ENCODE results near the gene BEND3. TPM values are rescaled to one million over a fixed set of nuclear protein-coding genes. Genes with fewer than 3 reads are reported as not detected.
"Not testable (repeated sequence)": the region's sequence is repeated elsewhere in the genome, so short reads cannot be mapped to it uniquely, and the experiment has no call there.

The BEND3 gene
- total RNA-seq, 2 donors from 2014 or later, result 4.0 TPM

- Histone ChIP-seq H3K9me3 (no peaks in the 10 kb centered on the region), H3K27me3 (replicated peaks; ENCODE audit: insufficient read depth) (no peaks in the 10 kb centered on the region), H3K27ac (no peak overlapping the region), H3K4me1 (replicated peaks) (no peaks in the 10 kb centered on the region), H3K4me3 (no peak overlapping the region), H3K36me3 (no peaks in the 10 kb centered on the region)
- no peak for TF ChIP-seq POLR2A (IDR thresholded peaks at IDR 0.05)
- no peak for TF ChIP-seq POLR2AphosphoS5 (IDR thresholded peaks at IDR 0.05)
- no peak for TF ChIP-seq CTCF (IDR thresholded peaks at IDR 0.05)
- no peak for DNase-seq (ENCODE audit: low spot score)
- 86% methylated on average over 6 of the region's 6 CpGs for WGBS
- intact Hi-C loops (cut with DNase I), result no loop called here
Measured at GRCh38 chr6:107121266-107121665, 6.0 kb upstream of the BEND3 start.

GRCh38 chr6:107120404-107120803 is 5.1 kb upstream of the BEND3 start:
- Histone ChIP-seq H3K27ac (no peak overlapping the region), H3K9me3 (no peaks in the 10 kb centered on the region), H3K4me3 (no peak overlapping the region), H3K27me3 (replicated peaks; ENCODE audit: insufficient read depth) (no peaks in the 10 kb centered on the region), H3K36me3 (no peaks in the 10 kb centered on the region), H3K4me1 (replicated peaks) (no peaks in the 10 kb centered on the region)
- no peak for TF ChIP-seq POLR2A (IDR thresholded peaks at IDR 0.05)
- DNase-seq (ENCODE audit: low spot score), result no peak
- intact Hi-C loops (cut with DNase I), result no loop called here
- 94% methylated on average over 4 of the region's 4 CpGs for WGBS

GRCh38 chr6:107118976-107119375 is 3.7 kb upstream of the BEND3 start:
- no peak for TF ChIP-seq CTCF (IDR thresholded peaks at IDR 0.05)
- no peak for TF ChIP-seq POLR2A (IDR thresholded peaks at IDR 0.05)
- TF ChIP-seq POLR2AphosphoS5 (IDR thresholded peaks at IDR 0.05), result no peak
- DNase-seq (ENCODE audit: low spot score), result no peak
- intact Hi-C loops (cut with DNase I), result no loop called here
- Histone ChIP-seq H3K4me3 (no peak overlapping the region), H3K4me1 (replicated peaks) (no peaks in the 10 kb centered on the region), H3K9me3 (no peaks in the 10 kb centered on the region), H3K27me3 (replicated peaks; ENCODE audit: insufficient read depth) (no peaks in the 10 kb centered on the region), H3K27ac (no peak overlapping the region), H3K36me3 (no peaks in the 10 kb centered on the region)
- WGBS, result 79% methylated on average over 2 of the region's 2 CpGs

GRCh38 chr6:107118540-107118939 is 3.2 kb upstream of the BEND3 start:
- H3K27ac ChIP-seq; H3K36me3 ChIP-seq; H3K4me3 ChIP-seq; intact Hi-C loops (cut with DNase I); H3K4me1 ChIP-seq (replicated peaks); H3K27me3 ChIP-seq (replicated peaks; ENCODE audit: insufficient read depth); DNase-seq (ENCODE audit: low spot score); H3K9me3 ChIP-seq: not testable (repeated sequence)
- 88% methylated on average over 9 of the region's 9 CpGs for WGBS

GRCh38 chr6:107116931-107117330 is 1.6 kb upstream of the BEND3 start:
- Histone ChIP-seq H3K27ac (no peak overlapping the region), H3K36me3 (no peaks in the 10 kb centered on the region), H3K4me1 (replicated peaks) (no peaks in the 10 kb centered on the region), H3K4me3 (no peak overlapping the region), H3K9me3 (no peaks in the 10 kb centered on the region), H3K27me3 (replicated peaks; ENCODE audit: insufficient read depth) (no peaks in the 10 kb centered on the region)
- intact Hi-C loops (cut with DNase I), result no loop called here
- 30% methylated on average over 7 of the region's 7 CpGs for WGBS
- TF ChIP-seq CTCF (IDR thresholded peaks at IDR 0.05), result no peak
- no peak for TF ChIP-seq POLR2A (IDR thresholded peaks at IDR 0.05)
- TF ChIP-seq POLR2AphosphoS5 (IDR thresholded peaks at IDR 0.05), result no peak
- DNase-seq (ENCODE audit: low spot score), result no peak

GRCh38 chr6:107116328-107116892 is 1.1 kb upstream of the BEND3 start:
- H3K27me3 ChIP-seq (replicated peaks; ENCODE audit: insufficient read depth), result no peaks in the 10 kb centered on the region
- peak overlapping the region; percentile 58 to 72 for H3K4me3 ChIP-seq
- 4% methylated on average over 15 of the region's 15 CpGs for WGBS
- no peaks in the 10 kb centered on the region for H3K36me3 ChIP-seq
- no peaks in the 10 kb centered on the region for H3K4me1 ChIP-seq (replicated peaks)
- TF ChIP-seq POLR2AphosphoS5 (IDR thresholded peaks at IDR 0.05) (no peak), POLR2A (IDR thresholded peaks at IDR 0.05) (no peak), CTCF (IDR thresholded peaks at IDR 0.05) (no peak)
- peak overlapping the region; percentile 44 to 74 for H3K27ac ChIP-seq
- intact Hi-C loops (cut with DNase I), result no loop called here
- peak; percentile 55 for DNase-seq (ENCODE audit: low spot score)
- no peaks in the 10 kb centered on the region for H3K9me3 ChIP-seq
